ENCODE measurements around the gene RNF151.

GRCh38 chr16:1942810-1943726 is 23.6 kb upstream of the RNF151 start, which contains the start of gene MSRB1:
- TF ChIP-seq CTCF (conservative IDR thresholded peaks at IDR 0.05 in 1 of 2, IDR thresholded peaks at IDR 0.05 in 1 of 2; ENCODE audit: low read depth in 1 of 2, low read length in 2 of 2), result no peak
- no peak for TF ChIP-seq EZH2 (IDR thresholded peaks at IDR 0.05; ENCODE audit: low read length, missing control alignments)
